HG03139 (cell line): ENCODE data around the gene MIAT.

ENCODE experiments used
- ATAC-seq: cut with Tn5 transposase; IDR thresholded peaks from one replicate; pipeline ENCODE4 v1.9.1; 2021; ENCODE audit not compliant: unreplicated experiment

Gene MIAT

GRCh38 chr22:26665813-26666231 is 8.4 kb downstream of the MIAT start:
- no peak for ATAC-seq

- ATAC-seq: no peak
Measured at GRCh38 chr22:26667140-26667539, 9.8 kb downstream of the MIAT start.

- no peak for ATAC-seq
Measured at GRCh38 chr22:26669060-26669481, 11.7 kb downstream of the MIAT start.

- no peak for ATAC-seq
Measured at GRCh38 chr22:26670459-26670858, 13.1 kb downstream of the MIAT start.

- peak; percentile 26 for ATAC-seq
Measured at GRCh38 chr22:26671317-26672059, 14.1 kb downstream of the MIAT start.

- peak; percentile 0 for ATAC-seq
Measured at GRCh38 chr22:26672060-26672471, 14.7 kb downstream of the MIAT start.

- peak; percentile 51 for ATAC-seq
Measured at GRCh38 chr22:26672590-26673468, 15.4 kb downstream of the MIAT start.

GRCh38 chr22:26673486-26673885 is 16.1 kb downstream of the MIAT start:
- no peak for ATAC-seq

- ATAC-seq: no peak
Measured at GRCh38 chr22:26674211-26675190, 17.1 kb downstream of the MIAT start.

- no peak for ATAC-seq
Measured at GRCh38 chr22:26675687-26676268, 18.4 kb downstream of the MIAT start.

- no peak for ATAC-seq
Measured at GRCh38 chr22:26677217-26677616, 19.8 kb downstream of the MIAT start.

- no peak for ATAC-seq
Measured at GRCh38 chr22:26679003-26679629, 21.7 kb downstream of the MIAT start.

GRCh38 chr22:26680485-26680884 is 23.1 kb downstream of the MIAT start:
- ATAC-seq: no peak

- ATAC-seq: no peak
Measured at GRCh38 chr22:26681395-26681821, 24.0 kb downstream of the MIAT start.

- ATAC-seq: no peak
Measured at GRCh38 chr22:26684168-26684567, 26.8 kb downstream of the MIAT start.

GRCh38 chr22:26685601-26686000 is 28.2 kb downstream of the MIAT start:
- ATAC-seq: no peak

GRCh38 chr22:26687439-26687838 is 30.1 kb downstream of the MIAT start:
- ATAC-seq: no peak

- no peak for ATAC-seq
Measured at GRCh38 chr22:26689513-26690301, 32.3 kb downstream of the MIAT start.

GRCh38 chr22:26690654-26691376 is 33.4 kb downstream of the MIAT start:
- no peak for ATAC-seq
